ENCODE measurements around the gene FAM200C.

DNA sequence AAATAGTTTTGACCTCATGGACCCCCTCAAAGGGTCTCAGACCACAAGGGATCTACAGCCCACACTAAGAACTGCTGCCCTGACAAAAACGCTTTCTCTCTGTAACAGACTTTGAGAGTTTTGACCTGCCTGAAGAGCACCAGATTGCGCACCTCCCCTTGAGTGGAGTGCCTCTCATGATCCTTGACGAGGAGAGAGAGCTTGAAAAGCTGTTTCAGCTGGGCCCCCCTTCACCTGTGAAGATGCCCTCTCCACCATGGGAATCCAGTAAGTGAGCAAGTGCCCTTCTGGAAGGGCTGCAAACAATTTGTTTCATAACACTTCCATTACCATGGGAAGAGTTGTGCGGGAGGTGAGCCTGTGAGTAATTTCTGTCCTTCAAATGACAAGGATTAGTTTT, 27.8 kb upstream of the FAM200C start:
- TF ChIP-seq, protein P1, sequence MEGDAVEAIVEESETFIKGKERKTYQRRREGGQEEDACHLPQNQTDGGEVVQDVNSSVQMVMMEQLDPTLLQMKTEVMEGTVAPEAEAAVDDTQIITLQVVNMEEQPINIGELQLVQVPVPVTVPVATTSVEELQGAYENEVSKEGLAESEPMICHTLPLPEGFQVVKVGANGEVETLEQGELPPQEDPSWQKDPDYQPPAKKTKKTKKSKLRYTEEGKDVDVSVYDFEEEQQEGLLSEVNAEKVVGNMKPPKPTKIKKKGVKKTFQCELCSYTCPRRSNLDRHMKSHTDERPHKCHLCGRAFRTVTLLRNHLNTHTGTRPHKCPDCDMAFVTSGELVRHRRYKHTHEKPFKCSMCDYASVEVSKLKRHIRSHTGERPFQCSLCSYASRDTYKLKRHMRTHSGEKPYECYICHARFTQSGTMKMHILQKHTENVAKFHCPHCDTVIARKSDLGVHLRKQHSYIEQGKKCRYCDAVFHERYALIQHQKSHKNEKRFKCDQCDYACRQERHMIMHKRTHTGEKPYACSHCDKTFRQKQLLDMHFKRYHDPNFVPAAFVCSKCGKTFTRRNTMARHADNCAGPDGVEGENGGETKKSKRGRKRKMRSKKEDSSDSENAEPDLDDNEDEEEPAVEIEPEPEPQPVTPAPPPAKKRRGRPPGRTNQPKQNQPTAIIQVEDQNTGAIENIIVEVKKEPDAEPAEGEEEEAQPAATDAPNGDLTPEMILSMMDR (IDR thresholded peaks at IDR 0.05; ENCODE audit: insufficient read depth, low read length, poor library complexity, severe bottlenecking), result no peak
- TF ChIP-seq EZH2phosphoT487 (conservative IDR thresholded peaks at IDR 0.05; ENCODE audit: low read length), result no peak

Measured in SU-DHL-6 (cell line).